MM.1S (cell line): Measurements from ENCODE around the gene C10orf105.

Experiments used
- DNase-seq: peaks from one replicate; pipeline ENCODE4 v3.0.0-alpha.2; 2015
- H2AFZ ChIP-seq: fragments of 300-600 bp; sonication (generic); 2 replicates; pipeline ENCODE4 v1.6.0; 2016; ENCODE audit warnings: antibody characterized with exemption, low read length
- H3F3A ChIP-seq: fragments of 300-600 bp; sonication (generic); 2 replicates; pipeline ENCODE4 v1.6.1; 2016; ENCODE audit warnings: mild to moderate bottlenecking, antibody characterized with exemption, low read length, moderate library complexity, mixed read lengths; ENCODE audit not compliant: insufficient read depth
- H3K27ac ChIP-seq: fragments of 300-600 bp; sonication (generic); 2 replicates; pipeline ENCODE4 v1.5.1; 2016; ENCODE audit warnings: mild to moderate bottlenecking, low read length
- H3K27me3 ChIP-seq: fragments of 300-600 bp; sonication (generic); replicated peaks from 2 replicates; pipeline ENCODE4 v1.6.0; 2016; ENCODE audit warnings: low read length; ENCODE audit not compliant: insufficient read depth
- H3K36me3 ChIP-seq: fragments of 300-600 bp; sonication (generic); replicated peaks from 2 replicates; pipeline ENCODE4 v1.6.1; 2016; ENCODE audit warnings: mild to moderate bottlenecking, low read length, mixed read lengths; ENCODE audit not compliant: insufficient read depth
- H3K4me1 ChIP-seq: fragments of 300-600 bp; sonication (generic); 2 replicates; pipeline ENCODE4 v1.6.1; 2016; ENCODE audit warnings: low read length, mixed read lengths
- H3K4me2 ChIP-seq: fragments of 300-600 bp; sonication (generic); 2 replicates; pipeline ENCODE4 v1.6.0; 2016; ENCODE audit warnings: low read depth, low read length
- H3K4me3 ChIP-seq: fragments of 300-600 bp; sonication (generic); 2 replicates; pipeline ENCODE4 v1.5.1; 2016; ENCODE audit warnings: low read length, mixed read lengths
- H3K79me2 ChIP-seq: fragments of 300-600 bp; sonication (generic); 2 replicates; pipeline ENCODE4 v1.6.1; 2016; ENCODE audit warnings: mixed run types, low read length, mixed read lengths
- H3K9ac ChIP-seq: fragments of 300-600 bp; sonication (generic); 2 replicates; pipeline ENCODE4 v1.6.1; 2016; ENCODE audit warnings: low read length, mixed read lengths
- H3K9me2 ChIP-seq: fragments of 300-600 bp; sonication (generic); replicated peaks from 2 replicates; pipeline ENCODE4 v1.6.1; 2016; ENCODE audit warnings: mild to moderate bottlenecking, low read length, mixed read lengths; ENCODE audit not compliant: insufficient read depth
- H3K9me3 ChIP-seq: fragments of 300-600 bp; sonication (generic); replicated peaks from 2 replicates; pipeline ENCODE4 v1.6.1; 2016; ENCODE audit warnings: mild to moderate bottlenecking, low read length, mixed read lengths; ENCODE audit not compliant: insufficient read depth
- H4K20me1 ChIP-seq: fragments of 300-600 bp; sonication (generic); 2 replicates; pipeline ENCODE4 v1.6.1; 2016; ENCODE audit warnings: mild to moderate bottlenecking, low read length, moderate library complexity, mixed read lengths; ENCODE audit not compliant: insufficient read depth
- EZH2 ChIP-seq: fragments of 300-600 bp; sonication (generic); optimal IDR thresholded peaks from 2 replicates; pipeline ENCODE3; 2017; ENCODE audit warnings: low read depth, mild to moderate bottlenecking, antibody characterized with exemption, low read length, mixed read lengths
- EZH2phosphoT487 ChIP-seq: fragments of 300-600 bp; sonication (generic); IDR thresholded peaks from 2 replicates; pipeline ENCODE4 v1.6.1; 2018; ENCODE audit warnings: antibody characterized with exemption, low read length
- TF ChIP-seq, protein P1 (sequence below): fragments of 300-600 bp; sonication (generic); IDR thresholded peaks from 2 replicates; pipeline ENCODE4 v1.5.1; 2016; ENCODE audit warnings: antibody characterized with exemption, low read length, mixed read lengths

C10orf105 gene

DNA sequence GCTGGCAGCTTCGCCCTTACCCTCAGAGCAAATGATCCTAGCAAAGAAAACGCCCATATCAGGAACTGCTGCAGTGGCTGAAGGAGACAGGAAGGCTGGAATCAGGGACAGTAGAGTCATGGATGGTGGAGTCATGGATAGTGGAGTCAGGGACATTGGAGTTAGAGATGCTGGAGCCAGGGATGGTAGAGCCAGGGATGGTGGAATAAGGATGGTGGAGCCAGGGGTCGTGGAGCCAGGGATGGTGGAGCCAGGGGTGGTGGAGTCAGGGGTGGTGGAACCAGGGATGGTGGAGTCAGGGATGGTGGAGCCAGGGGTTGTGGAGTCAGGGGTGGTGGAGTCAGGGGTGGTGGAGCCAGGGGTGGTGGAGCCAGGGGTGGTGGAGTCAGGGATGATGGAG is 31.3 kb downstream of the C10orf105 start:
- DNase-seq: no peak
- Histone ChIP-seq H3K9ac (no peak overlapping the region), H3K9me3 (no peaks in the 10 kb centered on the region), H3K27me3 (peaks cover 8% of the 10 kb centered on the region), H3K4me2 (no peak overlapping the region), H2AFZ (no peak overlapping the region), H3K9me2 (no peaks in the 10 kb centered on the region), H3K4me1 (no peaks in the 10 kb centered on the region), H3K4me3 (no peak overlapping the region), H3K79me2 (no peaks in the 10 kb centered on the region), H3K36me3 (no peaks in the 10 kb centered on the region), H4K20me1 (no peaks in the 10 kb centered on the region), H3K27ac (no peak overlapping the region), H3F3A (no peaks in the 10 kb centered on the region)
- TF ChIP-seq, protein P1, sequence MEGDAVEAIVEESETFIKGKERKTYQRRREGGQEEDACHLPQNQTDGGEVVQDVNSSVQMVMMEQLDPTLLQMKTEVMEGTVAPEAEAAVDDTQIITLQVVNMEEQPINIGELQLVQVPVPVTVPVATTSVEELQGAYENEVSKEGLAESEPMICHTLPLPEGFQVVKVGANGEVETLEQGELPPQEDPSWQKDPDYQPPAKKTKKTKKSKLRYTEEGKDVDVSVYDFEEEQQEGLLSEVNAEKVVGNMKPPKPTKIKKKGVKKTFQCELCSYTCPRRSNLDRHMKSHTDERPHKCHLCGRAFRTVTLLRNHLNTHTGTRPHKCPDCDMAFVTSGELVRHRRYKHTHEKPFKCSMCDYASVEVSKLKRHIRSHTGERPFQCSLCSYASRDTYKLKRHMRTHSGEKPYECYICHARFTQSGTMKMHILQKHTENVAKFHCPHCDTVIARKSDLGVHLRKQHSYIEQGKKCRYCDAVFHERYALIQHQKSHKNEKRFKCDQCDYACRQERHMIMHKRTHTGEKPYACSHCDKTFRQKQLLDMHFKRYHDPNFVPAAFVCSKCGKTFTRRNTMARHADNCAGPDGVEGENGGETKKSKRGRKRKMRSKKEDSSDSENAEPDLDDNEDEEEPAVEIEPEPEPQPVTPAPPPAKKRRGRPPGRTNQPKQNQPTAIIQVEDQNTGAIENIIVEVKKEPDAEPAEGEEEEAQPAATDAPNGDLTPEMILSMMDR: no peak
- TF ChIP-seq EZH2phosphoT487: no peak
- no peak for TF ChIP-seq EZH2

DNA sequence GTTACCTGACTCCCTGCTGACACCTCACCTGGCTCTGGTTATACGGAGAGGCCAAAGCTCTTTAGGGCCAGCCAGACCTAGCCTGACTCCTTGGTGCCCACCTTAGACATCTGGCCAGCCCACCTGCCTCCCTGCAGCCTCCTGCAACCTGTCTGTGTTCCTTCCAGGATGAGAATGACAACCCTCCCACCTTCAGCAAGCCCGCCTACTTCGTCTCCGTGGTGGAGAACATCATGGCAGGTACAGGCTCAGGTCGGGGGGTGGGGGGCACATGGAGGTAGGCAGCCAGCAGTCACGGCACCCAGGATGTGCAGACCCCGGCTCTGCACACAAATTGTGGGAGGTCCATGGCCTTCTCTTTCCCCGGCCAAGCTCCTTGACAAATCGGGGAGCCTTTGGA is 32.1 kb downstream of the C10orf105 start:
- H2AFZ ChIP-seq: no peak overlapping the region
- no peak for TF ChIP-seq EZH2phosphoT487
- TF ChIP-seq, protein P1: no peak
- TF ChIP-seq EZH2: no peak
- H3K9ac ChIP-seq: no peak overlapping the region
- H3K4me3 ChIP-seq: no peak overlapping the region
- no peaks in the 10 kb centered on the region for H3K9me2 ChIP-seq
- H3K36me3 ChIP-seq: no peaks in the 10 kb centered on the region
- no peaks in the 10 kb centered on the region for H3K4me1 ChIP-seq
- no peak for DNase-seq
- H3K79me2 ChIP-seq: no peaks in the 10 kb centered on the region
- H3K27me3 ChIP-seq: peaks cover 15% of the 10 kb centered on the region
- no peak overlapping the region for H3K27ac ChIP-seq
- H3K9me3 ChIP-seq: no peaks in the 10 kb centered on the region
- no peak overlapping the region for H3K4me2 ChIP-seq
- H3F3A ChIP-seq: no peaks in the 10 kb centered on the region
- H4K20me1 ChIP-seq: no peaks in the 10 kb centered on the region

DNA sequence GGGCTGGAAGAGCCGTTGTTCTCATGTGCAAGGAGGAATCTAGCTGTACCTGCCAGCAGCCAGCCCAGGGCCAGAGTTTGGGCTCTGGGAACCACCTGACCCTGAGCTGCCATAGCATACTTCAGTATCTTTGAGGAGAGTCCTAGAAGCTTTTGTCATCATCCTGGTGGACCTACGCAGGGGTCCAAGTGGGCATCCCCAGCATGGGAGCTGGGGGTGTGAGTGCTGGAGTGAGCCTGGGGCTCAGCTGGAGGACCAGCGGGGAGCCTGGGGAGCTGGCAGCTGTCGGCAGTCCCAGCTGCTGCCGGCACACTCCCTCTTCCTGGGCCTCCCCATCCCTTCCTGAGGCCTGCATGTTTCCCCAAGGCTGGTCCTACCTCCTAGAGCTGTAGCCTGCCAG is 32.5 kb downstream of the C10orf105 start:
- H3F3A ChIP-seq: no peaks in the 10 kb centered on the region
- H3K9ac ChIP-seq: no peak overlapping the region
- TF ChIP-seq, protein P1: no peak
- TF ChIP-seq EZH2 (no peak), EZH2phosphoT487 (no peak)
- no peaks in the 10 kb centered on the region for H3K9me3 ChIP-seq
- no peak overlapping the region for H3K4me2 ChIP-seq
- DNase-seq: no peak
- H3K79me2 ChIP-seq: no peaks in the 10 kb centered on the region
- H4K20me1 ChIP-seq: no peaks in the 10 kb centered on the region
- no peak overlapping the region for H2AFZ ChIP-seq
- H3K4me1 ChIP-seq: no peaks in the 10 kb centered on the region
- no peak overlapping the region for H3K4me3 ChIP-seq
- no peaks in the 10 kb centered on the region for H3K36me3 ChIP-seq
- no peak overlapping the region for H3K27ac ChIP-seq
- H3K9me2 ChIP-seq: no peaks in the 10 kb centered on the region
- peaks cover 19% of the 10 kb centered on the region for H3K27me3 ChIP-seq
